B cell (primary cell): ENCODE results near the gene MGAT5. TPM values are rescaled to one million over a fixed set of nuclear protein-coding genes. Genes with fewer than 3 reads are reported as not detected.

Source experiments
- ATAC-seq: fragments of 200-7000 bp; cut with Tn5 transposase; one replicate; pipeline ENCODE4 v1.10.0; 2021; ENCODE audit warnings: low read depth, mild to moderate bottlenecking, moderate number of reproducible peaks, moderate library complexity
- CTCF ChIA-PET: fragments of 350-600 bp; sonication (Branson Sonifier 250); formaldehyde crosslinking; loops from one replicate; lab custom pipeline; 2021; ENCODE audit warnings: antibody characterized with exemption, inconsistent platforms; lab: Charles Lee
- POLR2A ChIA-PET: fragments of 350-600 bp; sonication (Branson Sonifier 250); formaldehyde crosslinking; loops from one replicate; lab custom pipeline; 2021; ENCODE audit warnings: antibody characterized with exemption; lab: Charles Lee
- DNase-seq: peaks from one replicate; pipeline ENCODE4 v3.0.0; 2013
- H2AFZ ChIP-seq: 2 replicates; pipeline ENCODE4 v1.6.1; 2012; ENCODE audit warnings: mild to moderate bottlenecking, low read depth, low read length; ENCODE audit not compliant: insufficient read depth, poor library complexity, severe bottlenecking
- H3K27ac ChIP-seq, 2 donors: 1 replicate in 1 of 2; 2 replicates in 1 of 2; pipeline ENCODE4 v1.5.1; 2012 to 2013; ENCODE audit warnings: low read length in 2 of 2, mild to moderate bottlenecking in 2 of 2, moderate library complexity in 1 of 2
- H3K27me3 ChIP-seq, 4 experiments: fragments of 200-600 bp in 1 of 4; sonication (generic) in 1 of 4; replicated peaks in 1 of 4; 1 replicate in 2 of 4; 2 replicates in 2 of 4; pipeline versions ENCODE4 v1.6.1 to v1.7.0; 2013 to 2016; ENCODE audit warnings: low read length in 3 of 4, mild to moderate bottlenecking in 2 of 4, mixed read lengths in 1 of 4, moderate library complexity in 1 of 4; ENCODE audit not compliant: insufficient read depth in 4 of 4, control insufficient read depth in 3 of 4; ENCODE audit errors: control extremely low read depth in 1 of 4
- H3K36me3 ChIP-seq, 2 experiments: replicated peaks in 1 of 2; 1 replicate in 1 of 2; 2 replicates in 1 of 2; pipeline versions ENCODE4 v1.6.1 to v1.7.1; 2013; ENCODE audit warnings: low read length in 1 of 2; ENCODE audit not compliant: insufficient read depth in 2 of 2, control insufficient read depth in 1 of 2; ENCODE audit errors: control extremely low read depth in 1 of 2, extremely low read depth in 1 of 2
- H3K4me1 ChIP-seq, 2 donors: fragments of 200-600 bp in 1 of 2; sonication (generic) in 1 of 2; 1 replicate in 1 of 2; 2 replicates in 1 of 2; pipeline versions ENCODE4 v1.5.1 to v1.6.1; 2013 to 2017; ENCODE audit warnings: low read length in 2 of 2; ENCODE audit not compliant: control insufficient read depth in 2 of 2, insufficient read depth in 2 of 2
- H3K4me2 ChIP-seq: replicated peaks from 2 replicates; pipeline ENCODE3; 2012; ENCODE audit warnings: mild to moderate bottlenecking, low read depth, low read length; ENCODE audit not compliant: poor library complexity, severe bottlenecking
- H3K4me3 ChIP-seq, 5 experiments: fragments of 200-600 bp in 1 of 5; sonication (generic) in 1 of 5; 1 replicate in 3 of 5; 2 replicates in 2 of 5; pipeline versions ENCODE4 v1.5.1 to v1.7.0; 2011 to 2016; ENCODE audit warnings: low read length in 4 of 5, mild to moderate bottlenecking in 4 of 5, low read depth in 2 of 5, control low read depth in 1 of 5, moderate library complexity in 1 of 5; ENCODE audit not compliant: insufficient read depth in 1 of 5; ENCODE audit errors: control extremely low read depth in 1 of 5, extremely low read depth in 1 of 5
- H3K79me2 ChIP-seq: fragments of 200-600 bp; sonication (generic); one replicate; pipeline ENCODE4 v1.6.0; 2016; ENCODE audit warnings: low read length; ENCODE audit not compliant: control insufficient read depth, insufficient read depth
- H3K9ac ChIP-seq: fragments of 200-600 bp; sonication (generic); 2 replicates; pipeline ENCODE4 v1.6.1; 2017; ENCODE audit warnings: mild to moderate bottlenecking, low read length, moderate library complexity
- H3K9me3 ChIP-seq, 3 donors: one replicate each; pipeline versions ENCODE4 v1.6.1 to v1.7.1; 2013; ENCODE audit warnings: low read length in 2 of 3; ENCODE audit not compliant: control insufficient read depth in 2 of 3, insufficient read depth in 1 of 3; ENCODE audit errors: control extremely low read depth in 1 of 3
- H4K20me1 ChIP-seq: 2 replicates; pipeline ENCODE4 v1.6.0; 2012; ENCODE audit warnings: mild to moderate bottlenecking, low read length; ENCODE audit not compliant: insufficient read depth, control insufficient read depth, poor library complexity, severe bottlenecking
- H3K27ac Mint-ChIP-seq: one replicate; pipeline ENCODE4 v1.8.0; 2021; ENCODE audit warnings: mixed read lengths
- H3K27me3 Mint-ChIP-seq: one replicate; pipeline ENCODE4 v1.8.0; 2021; ENCODE audit warnings: mixed read lengths
- H3K4me1 Mint-ChIP-seq: one replicate; pipeline ENCODE4 v1.8.0; 2021; ENCODE audit warnings: mixed read lengths
- H3K4me3 Mint-ChIP-seq: one replicate; pipeline ENCODE4 v1.8.0; 2021; ENCODE audit warnings: mixed read lengths
- H3K9me3 Mint-ChIP-seq: one replicate; pipeline ENCODE4 v1.8.0; 2022; ENCODE audit warnings: mixed read lengths; ENCODE audit not compliant: insufficient read depth
- CTCF ChIP-seq: fragments of 200-600 bp; IDR thresholded peaks from one replicate; pipeline ENCODE4 v1.8.0; 2022; ENCODE audit warnings: antibody characterized with exemption, mild to moderate bottlenecking
- EZH2 ChIP-seq: IDR thresholded peaks from 2 replicates; pipeline ENCODE4 v1.6.1; 2012; ENCODE audit warnings: borderline replicate concordance, low read depth, mild to moderate bottlenecking, moderate library complexity, low read length; ENCODE audit not compliant: insufficient read depth, poor library complexity, severe bottlenecking
- WGBS: methylation state at CpG from one replicate; pipeline ENCODE4 v1.1.5; 2013; ENCODE audit warnings: missing lambda C conversion rate; ENCODE audit not compliant: insufficient coverage; 5-methylcytosine and 5-hydroxymethylcytosine counted together
- intact Hi-C: fragments of 100-400 bp; cut with micrococcal nuclease; formaldehyde crosslinking; loops from one replicate; pipeline ENCODE4 v1.10.0; 2022
- polyA plus RNA-seq: library from polyadenylated mRNA; depleted of rRNA; stranded (reverse); fragments of >200 nt; gene quantifications from 2 replicates; pipeline ENCODE4 v1.2.3, GENCODE V29; 2012
- total RNA-seq, 2 donors: library from RNA; stranded (reverse); fragments of 120-200 nt in 1 of 2; gene quantifications; 1 replicate in 1 of 2; 2 replicates in 1 of 2; pipeline versions ENCODE4 v1.2.3 to v1.2.4, GENCODE V29; 2013 to 2022

Gene MGAT5
- total and polyA plus RNA-seq, 2 donors (not counting 1 experiment from before 2014, with no cell fraction given) = 27.2 to 184 TPM

- H3K4me1 Mint-ChIP-seq = peaks cover 94% of the 10 kb centered on the region
- no peak overlapping the region for H3K9ac ChIP-seq
- peak overlapping the region; percentile 14 to 75 for H3K27ac ChIP-seq
- WGBS = 26% methylated on average over 5 of the region's 5 CpGs
- H3K9me3 ChIP-seq = peaks cover 2 to 6% (median 3%) of the 10 kb centered on the region in 3 donors
- peak overlapping the region; percentile 37 for H3K27ac Mint-ChIP-seq
- intact Hi-C loops = no loop called here
- no peaks in the 10 kb centered on the region for H3K27me3 ChIP-seq
- DNase-seq (no peak), ATAC-seq (no peak)
- TF ChIP-seq EZH2 (no peak), CTCF (no peak)
- peaks cover 93 to 98% of the 10 kb centered on the region in 2 donors for H3K4me1 ChIP-seq
- no peaks in the 10 kb centered on the region for H3K27me3 Mint-ChIP-seq
- peak overlapping the region in 1 of 5 experiments; percentile 2 for H3K4me3 ChIP-seq
- peaks cover 8% of the 10 kb centered on the region for H3K9me3 Mint-ChIP-seq
- ChIA-PET CTCF (interaction anchor here (1.3 to 3.7 kb wide), 3 partner anchors 17 to 162 kb away, joined by 4 to 14 read pairs (median 4); no protein-coding TSS in a partner anchor), POLR2A (interaction anchor here (1.2 kb wide), 1 partner anchor 19 kb away, joined by 3 read pairs; no protein-coding TSS in a partner anchor)
- peaks cover 7 to 21% of the 10 kb centered on the region in 2 experiments for H3K36me3 ChIP-seq
- H3K4me3 Mint-ChIP-seq = peak overlapping the region; percentile 60
- peak overlapping the region; percentile 36 for H3K4me2 ChIP-seq
- no peaks in the 10 kb centered on the region for H4K20me1 ChIP-seq
- H2AFZ ChIP-seq = no peak overlapping the region
- peaks cover 96% of the 10 kb centered on the region for H3K79me2 ChIP-seq
These were observed 26.4 kb downstream of the MGAT5 start for GRCh38 chr2:134280231-134280630.

GRCh38 chr2:134280726-134281125, 26.9 kb downstream of the MGAT5 start:
- intact Hi-C loops = no loop called here
- Histone ChIP-seq H4K20me1 (no peaks in the 10 kb centered on the region), H3K36me3 (peaks cover 7 to 21% of the 10 kb centered on the region in 2 experiments), H3K27ac (peak overlapping the region; percentile 14 to 75), H3K9ac (no peak overlapping the region), H3K27me3 (no peaks in the 10 kb centered on the region), H3K4me3 (no peak overlapping the region), H3K4me1 (peaks cover 94 to 100% of the 10 kb centered on the region in 2 donors), H3K9me3 (peaks cover 2 to 6% (median 3%) of the 10 kb centered on the region in 3 donors), H3K79me2 (peaks cover 98% of the 10 kb centered on the region), H3K4me2 (peak overlapping the region; percentile 36), H2AFZ (no peak overlapping the region)
- peaks cover 8% of the 10 kb centered on the region for H3K9me3 Mint-ChIP-seq
- H3K27ac Mint-ChIP-seq = peak overlapping the region; percentile 37
- CTCF ChIA-PET = interaction anchor here (3.7 to 3.8 kb wide), 2 partner anchors 10 to 35 kb away, joined by 14 to 17 read pairs; no protein-coding TSS in a partner anchor
- no peak for DNase-seq
- peaks cover 92% of the 10 kb centered on the region for H3K4me1 Mint-ChIP-seq
- ATAC-seq = no peak
- peak overlapping the region; percentile 24 for H3K4me3 Mint-ChIP-seq
- TF ChIP-seq CTCF (no peak), EZH2 (no peak)
- POLR2A ChIA-PET = interaction anchor here (0.5 to 1.2 kb wide), 2 partner anchors 19 to 1678 kb away, joined by 3 read pairs; no protein-coding TSS in a partner anchor
- WGBS = 95% methylated on average over 4 of the region's 4 CpGs
- no peaks in the 10 kb centered on the region for H3K27me3 Mint-ChIP-seq
